ENCODE measurements around the gene WDR11.

The WDR11 gene

DNA sequence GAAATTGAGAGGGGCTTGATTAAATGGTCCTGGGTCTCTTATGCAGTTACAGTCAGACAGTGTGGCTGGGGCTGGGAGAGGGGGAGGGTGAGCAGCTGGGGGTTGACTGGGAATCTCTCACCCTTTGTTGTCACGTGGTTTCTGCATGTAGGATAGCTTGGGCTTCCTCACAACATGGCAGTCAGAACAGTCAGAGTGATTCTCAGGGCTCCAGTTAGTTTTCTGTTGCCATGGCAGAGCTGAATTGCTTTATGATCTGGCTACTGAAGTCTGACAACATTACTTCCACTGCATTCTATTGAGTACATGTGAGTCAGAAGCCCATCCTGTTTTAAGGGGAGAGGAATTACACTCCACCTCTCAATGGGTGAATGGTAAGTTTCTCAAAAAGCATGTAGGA lies 102.7 kb downstream of the WDR11 start:
- no peak overlapping the region for H3K27ac ChIP-seq (ENCODE audit: low read depth, low read length)
- peaks cover 4 to 6% of the 10 kb centered on the region in 2 donors for H3K4me1 ChIP-seq (ENCODE audit: control insufficient read depth in 1 of 2, insufficient read depth in 2 of 2, low read length in 2 of 2)
- H3K4me3 ChIP-seq (ENCODE audit: low read depth in 1 of 2, low read length in 2 of 2): no peak overlapping the region
- H3K9me3 ChIP-seq (ENCODE audit: control insufficient read depth in 1 of 2, low read length in 2 of 2): peaks cover 0 to 16% of the 10 kb centered on the region in 2 donors
- no peaks in the 10 kb centered on the region for H3K36me3 ChIP-seq (ENCODE audit: control insufficient read depth in 1 of 2, insufficient read depth in 2 of 2, low read length in 2 of 2)
- no peak overlapping the region for H3K9ac ChIP-seq (ENCODE audit: low read depth in 1 of 2, low read length in 2 of 2)
- peaks cover 0 to 15% of the 10 kb centered on the region in 2 donors for H3K27me3 ChIP-seq (ENCODE audit: control insufficient read depth in 1 of 2, insufficient read depth in 2 of 2, low read length in 2 of 2)

Measured in duodenal mucosa (tissue), 2 donors.